Upper lobe of left lung (tissue), 6 donors: ENCODE measurements around the gene TNMD. TPM values are rescaled to one million over a fixed set of nuclear protein-coding genes. Genes with fewer than 3 reads are reported as not detected.

Experiments
- ATAC-seq, 2 donors: fragments of 200-7000 bp; cut with Tn5 transposase; one replicate each; pipeline ENCODE4 v1.9.1; 2022; ENCODE audit warnings: mild to moderate bottlenecking in 2 of 2, moderate library complexity in 2 of 2; ENCODE audit not compliant: low FRiP score in 2 of 2
- DNase-seq, 2 donors: peaks; one replicate each; pipeline ENCODE4 v3.0.0-alpha.2; 2019 to 2020
- H3K27ac ChIP-seq, 4 donors: fragments of 200-600 bp; sonication (generic); one replicate each; pipeline ENCODE4 v1.5.1; 2016 to 2019
- H3K27me3 ChIP-seq, 4 donors: fragments of 200-600 bp; sonication (generic); one replicate each; pipeline ENCODE4 v1.5.1; 2017 to 2019
- H3K36me3 ChIP-seq, 4 donors: fragments of 200-600 bp; sonication (generic); one replicate each; pipeline ENCODE4 v1.5.1; 2016 to 2019
- H3K4me1 ChIP-seq, 4 donors: fragments of 200-600 bp; sonication (generic); one replicate each; pipeline ENCODE4 v1.5.1; 2018 to 2019
- H3K4me3 ChIP-seq, 4 donors: fragments of 200-600 bp; sonication (generic); one replicate each; pipeline ENCODE4 v1.5.1; 2017 to 2019; ENCODE audit warnings: mild to moderate bottlenecking in 2 of 4, moderate library complexity in 1 of 4
- H3K9me3 ChIP-seq, 4 donors: fragments of 200-600 bp; sonication (generic); one replicate each; pipeline ENCODE4 v1.5.1; 2018 to 2019
- CTCF ChIP-seq, 6 experiments: fragments of 450-650 bp in 4 of 6; fragments of 200-600 bp in 2 of 6; sonication (generic) in 2 of 6; IDR thresholded peaks; one replicate each; pipeline ENCODE4 v1.5.1; 2016 to 2019; ENCODE audit warnings: antibody characterized with exemption in 6 of 6
- EP300 ChIP-seq, 4 donors: sonication (generic); formaldehyde crosslinking; IDR thresholded peaks; one replicate each; pipeline ENCODE4 v1.5.1; 2017; ENCODE audit warnings: antibody characterized with exemption in 4 of 4, control low read depth in 2 of 4
- POLR2A ChIP-seq, 4 donors: fragments of 450-650 bp; IDR thresholded peaks; one replicate each; pipeline ENCODE4 v1.5.1; 2016 to 2017; ENCODE audit warnings: antibody characterized with exemption in 4 of 4, mild to moderate bottlenecking in 2 of 4
- POLR2AphosphoS5 ChIP-seq, 2 donors: sonication (generic); formaldehyde crosslinking; IDR thresholded peaks; one replicate each; pipeline ENCODE4 v1.5.1; 2017; ENCODE audit warnings: antibody characterized with exemption in 2 of 2
- WGBS, 2 donors: methylation state at CpG; one replicate each; pipeline ENCODE4 v1.1.5; 2017 to 2018; 5-methylcytosine and 5-hydroxymethylcytosine counted together
- total RNA-seq, 6 donors: library from RNA; depleted of rRNA in 4 of 6; stranded (reverse); fragments of >200 nt in 4 of 6; gene quantifications; one replicate each; pipeline versions ENCODE4 v1.1.0 to v1.2.1, GENCODE V29; 2016 to 2021
- donor health status: DM: no; HTN: no; CAD: no; lungs with moderate emphysema.
- donor health status: DM: no; HTN: yes; CAD: no; lungs with severe emphysema.

TNMD gene
- total RNA-seq, 6 donors from 2014 or later: not detected

- Histone ChIP-seq H3K36me3 (no peaks in the 10 kb centered on the region), H3K4me3 (no peak overlapping the region), H3K27ac (no peak overlapping the region), H3K4me1 (no peaks in the 10 kb centered on the region), H3K9me3 (no peaks in the 10 kb centered on the region), H3K27me3 (no peaks in the 10 kb centered on the region)
- no peak for TF ChIP-seq POLR2A (IDR thresholded peaks at IDR 0.05)
- no peak for TF ChIP-seq POLR2AphosphoS5 (IDR thresholded peaks at IDR 0.05)
- no peak for TF ChIP-seq CTCF (IDR thresholded peaks at IDR 0.05)
- TF ChIP-seq EP300 (IDR thresholded peaks at IDR 0.05): no peak
- no peak for DNase-seq
- 57 to 65% methylated on average over 5 of the region's 5 CpGs for WGBS, 2 donors
- ATAC-seq: no peak
Observed at GRCh38 chrX:100625985-100626491, 41.3 kb downstream of the TNMD start.

DNA sequence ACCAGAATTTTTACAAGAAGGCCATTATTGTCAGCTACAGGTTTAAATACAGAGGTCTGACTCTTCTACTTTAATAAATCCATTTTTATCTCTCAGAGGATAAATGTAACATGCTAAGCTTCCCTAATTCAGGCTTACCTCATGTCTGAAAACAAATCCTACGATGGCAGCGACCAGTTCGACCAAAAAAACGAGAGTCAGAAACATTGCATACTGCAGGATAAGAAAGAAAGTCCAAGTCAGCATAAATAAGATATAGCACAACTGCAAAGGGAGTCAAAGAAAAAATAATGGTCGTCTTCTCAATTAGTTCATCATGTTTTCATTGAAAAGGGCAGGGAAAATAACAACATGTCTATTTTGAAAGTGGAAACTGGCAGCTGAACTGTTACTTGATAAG is 50.3 kb downstream of the TNMD start:
- no peaks in the 10 kb centered on the region for H3K9me3 ChIP-seq
- H3K36me3 ChIP-seq: no peaks in the 10 kb centered on the region
- H3K4me1 ChIP-seq: no peaks in the 10 kb centered on the region
- no peaks in the 10 kb centered on the region for H3K27me3 ChIP-seq
- TF ChIP-seq EP300 (IDR thresholded peaks at IDR 0.05): no peak
- TF ChIP-seq CTCF (IDR thresholded peaks at IDR 0.05): no peak
- TF ChIP-seq POLR2A (IDR thresholded peaks at IDR 0.05): no peak
- TF ChIP-seq POLR2AphosphoS5 (IDR thresholded peaks at IDR 0.05): no peak
- H3K4me3 ChIP-seq: no peak overlapping the region
- ATAC-seq: no peak
- no peak for DNase-seq
- 65 to 72% methylated on average over 5 of the region's 5 CpGs for WGBS, 2 donors
- no peak overlapping the region for H3K27ac ChIP-seq

GRCh38 chrX:100635989-100636320 is 51.2 kb downstream of the TNMD start:
- Histone ChIP-seq H3K4me1 (no peaks in the 10 kb centered on the region), H3K36me3 (no peaks in the 10 kb centered on the region), H3K4me3 (peak overlapping the region; percentile 42 to 60 (median 54)), H3K27me3 (no peaks in the 10 kb centered on the region), H3K27ac (peak overlapping the region; percentile 40 to 69 (median 54)), H3K9me3 (no peaks in the 10 kb centered on the region)
- 47 to 52% methylated on average over 8 of the region's 8 CpGs for WGBS, 2 donors
- peak in 1 of 2 donors; percentile 42 for ATAC-seq
- no peak for DNase-seq
- no peak for TF ChIP-seq POLR2AphosphoS5 (IDR thresholded peaks at IDR 0.05)
- no peak for TF ChIP-seq CTCF (IDR thresholded peaks at IDR 0.05)
- no peak for TF ChIP-seq POLR2A (IDR thresholded peaks at IDR 0.05)
- no peak for TF ChIP-seq EP300 (IDR thresholded peaks at IDR 0.05)

DNA sequence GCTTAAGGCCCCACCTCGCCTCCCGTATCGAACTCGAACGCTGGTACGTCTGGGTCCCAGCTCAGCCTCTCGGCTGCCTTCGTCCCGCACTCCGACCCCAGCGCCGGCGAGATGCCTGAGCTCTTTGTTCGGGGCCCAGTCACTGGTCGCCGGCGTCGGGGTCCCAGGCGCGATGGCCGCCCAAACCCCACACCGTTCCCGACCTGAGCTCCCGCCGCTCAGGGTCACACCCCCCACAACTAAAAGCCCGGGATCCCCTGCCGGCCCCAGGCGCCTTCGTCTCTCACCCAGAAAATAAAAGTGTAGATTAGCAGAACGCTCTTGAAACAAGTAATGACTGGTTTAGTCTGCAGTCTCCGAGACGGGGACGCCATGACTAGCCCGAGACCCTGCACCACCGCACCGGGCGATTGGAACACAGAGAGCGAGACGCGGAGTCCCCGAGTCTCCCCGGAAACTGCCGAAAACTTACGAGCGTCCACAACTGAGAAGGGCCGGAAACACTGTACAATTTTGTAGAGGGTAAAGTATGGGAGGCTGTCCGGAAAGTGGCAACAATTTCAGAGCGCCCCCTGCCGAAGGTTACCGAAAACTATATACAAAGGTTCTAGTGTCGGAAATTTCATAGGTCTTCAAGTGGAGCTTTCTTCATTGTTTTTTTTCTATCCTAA is 51.7 kb downstream of the TNMD start, which contains the start of gene TSPAN6:
Gene TSPAN6, minus strand, starts transcription at position 486 of the 671 bp plus-strand sequence. Its CDS starts 112 bp downstream, at position 374.
- peak within 1 kb of the TSS; percentile 40 to 69 (median 54) for H3K27ac ChIP-seq
- H3K9me3 ChIP-seq: no peaks in the 10 kb centered on the region
- peak within 1 kb of the TSS; percentile 42 to 60 (median 54) for H3K4me3 ChIP-seq
- WGBS, 2 donors: 6 to 45% methylated on average over 25 to 51 of the region's 51 CpGs
- H3K36me3 ChIP-seq: no peaks in the 10 kb centered on the region
- H3K27me3 ChIP-seq: no peaks in the 10 kb centered on the region
- ATAC-seq (peak; percentile 86 to 97), DNase-seq (peak; percentile 64 to 66)
- no peaks in the 10 kb centered on the region for H3K4me1 ChIP-seq
- no peak for TF ChIP-seq POLR2A (IDR thresholded peaks at IDR 0.05)
- peak in 4 of 6 experiments; percentile 29 to 43 (median 36) for TF ChIP-seq CTCF (IDR thresholded peaks at IDR 0.05)

GRCh38 chrX:100642290-100642689 is 57.6 kb downstream of the TNMD start:
- Histone ChIP-seq H3K4me1 (no peaks in the 10 kb centered on the region), H3K27ac (no peak overlapping the region), H3K36me3 (no peaks in the 10 kb centered on the region), H3K27me3 (no peaks in the 10 kb centered on the region), H3K9me3 (no peaks in the 10 kb centered on the region), H3K4me3 (no peak overlapping the region)
- DNase-seq (no peak), ATAC-seq (no peak)
- no peak for TF ChIP-seq EP300 (IDR thresholded peaks at IDR 0.05)
- TF ChIP-seq POLR2AphosphoS5 (IDR thresholded peaks at IDR 0.05): no peak
- TF ChIP-seq CTCF (IDR thresholded peaks at IDR 0.05): no peak
- TF ChIP-seq POLR2A (IDR thresholded peaks at IDR 0.05): no peak
- WGBS, 2 donors: 44 to 54% methylated on average over 3 of the region's 3 CpGs
